ENCODE data around the gene AMFR. TPM values are rescaled to one million over a fixed set of nuclear protein-coding genes. Genes with fewer than 3 reads are reported as not detected.

Gene AMFR
- polyA plus RNA-seq, 10 donors = 46.4 to 64.7 (median 53.6) TPM

DNA sequence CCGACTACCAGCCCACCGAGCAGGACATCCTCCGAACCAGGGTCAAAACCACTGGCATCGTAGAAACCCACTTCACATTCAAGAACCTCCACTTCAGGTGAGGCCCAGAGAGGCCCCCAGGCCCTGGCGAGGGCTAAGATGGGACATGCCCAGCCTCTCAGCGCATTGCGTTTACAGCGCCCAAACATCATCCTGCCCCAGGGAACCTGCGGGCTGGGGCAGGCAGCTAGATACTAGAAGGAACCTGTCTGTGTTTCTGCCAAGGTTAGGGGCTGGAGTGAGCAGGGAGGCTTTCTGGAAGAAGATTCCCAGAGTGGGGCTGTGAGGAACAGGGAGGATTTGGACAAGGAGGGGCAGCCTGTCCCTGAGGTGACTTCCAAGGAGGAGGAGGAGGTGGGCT lies 90.6 kb downstream of the AMFR start:
- no peak for DNase-seq

DNA sequence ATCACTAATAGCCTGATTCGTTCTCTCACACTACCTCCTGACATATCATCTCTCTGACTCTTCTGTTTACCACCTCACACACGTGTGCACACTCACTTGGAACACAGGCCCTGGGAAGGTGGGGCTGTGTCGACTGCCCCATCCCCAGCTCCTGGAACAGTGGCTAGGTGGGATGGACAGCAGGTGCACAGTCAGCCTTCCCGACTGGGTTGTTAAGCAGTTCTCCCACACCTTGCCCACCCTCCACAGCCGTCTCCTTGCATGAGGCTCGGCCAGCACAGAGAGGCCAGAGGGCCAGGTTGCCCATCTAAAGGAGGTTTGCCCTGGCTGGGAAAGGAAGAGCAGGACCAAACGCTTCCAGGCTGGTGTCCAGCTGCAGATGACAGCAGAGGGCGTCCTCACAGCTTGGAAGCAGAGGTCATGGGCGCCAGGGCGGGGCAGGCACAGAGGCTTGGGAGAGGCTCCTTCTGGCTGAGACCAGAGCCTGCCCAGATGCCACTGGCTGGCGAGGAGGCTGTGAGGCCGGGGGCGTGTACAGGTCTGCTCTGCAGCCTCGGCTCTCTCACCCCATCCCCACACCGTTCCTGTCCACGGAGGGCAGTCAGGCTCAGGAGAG lies 92.8 kb downstream of the AMFR start:
- DNase-seq = peak; percentile 15 to 57 (median 17)

DNA sequence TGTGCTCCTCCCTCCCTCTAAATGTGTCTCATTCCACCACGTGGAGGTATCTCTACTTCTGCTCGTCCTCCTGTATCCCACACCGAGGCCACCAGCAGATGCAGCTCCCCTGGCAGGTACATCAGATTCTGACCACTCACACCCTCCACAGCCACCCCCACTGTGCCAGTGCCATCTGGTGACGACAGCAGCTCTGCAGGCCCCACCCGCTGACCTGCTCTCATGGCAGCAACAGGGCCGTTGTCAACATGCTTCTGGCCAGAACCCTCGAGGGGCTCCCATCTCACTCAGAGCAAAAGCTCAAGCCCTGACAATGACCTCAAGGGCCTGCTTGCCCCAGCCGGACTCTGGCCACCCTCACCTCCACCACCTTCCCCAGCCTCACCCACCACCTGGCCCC lies 93.4 kb downstream of the AMFR start:
- DNase-seq = no peak

DNA sequence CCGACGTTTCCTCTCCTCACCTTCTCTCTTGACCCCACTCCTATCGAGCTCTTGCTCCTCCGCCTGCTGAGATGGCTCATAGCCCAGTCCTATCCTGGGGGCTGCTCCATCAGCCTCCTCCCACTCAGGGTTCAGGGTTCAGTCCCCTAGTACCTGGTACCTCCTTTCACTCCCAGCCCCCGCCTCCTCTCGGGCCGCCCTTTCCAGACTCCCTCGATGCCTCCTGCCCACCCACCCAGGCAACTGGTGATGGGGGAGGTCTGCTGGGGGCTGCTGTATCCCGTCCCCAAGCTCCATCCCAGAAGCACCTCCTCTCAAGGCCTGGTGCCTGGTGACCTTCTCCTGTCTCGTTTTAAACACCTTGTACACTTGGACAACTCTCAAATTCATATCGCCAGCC lies 93.9 kb downstream of the AMFR start:
- DNase-seq = no peak

DNA sequence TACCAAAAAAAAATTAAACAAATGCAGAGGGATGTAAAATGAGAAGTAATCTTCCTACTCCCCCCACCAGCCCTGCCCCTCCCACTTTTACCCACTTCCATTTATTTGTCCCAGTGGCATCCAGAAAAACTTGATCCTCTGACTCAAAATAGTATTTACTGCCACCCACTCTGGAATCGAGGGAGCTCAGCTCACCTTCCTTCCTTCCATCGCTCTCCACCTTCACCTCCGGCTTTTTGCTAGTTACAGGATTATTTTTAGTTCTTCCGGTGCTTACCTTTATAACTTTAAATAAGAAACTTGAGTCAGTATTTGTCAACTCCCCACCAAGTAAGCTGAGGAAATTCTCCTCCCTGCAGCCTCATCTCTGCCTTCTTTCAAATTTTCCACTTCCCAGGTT lies 94.9 kb downstream of the AMFR start:
- no peak for DNase-seq

DNA sequence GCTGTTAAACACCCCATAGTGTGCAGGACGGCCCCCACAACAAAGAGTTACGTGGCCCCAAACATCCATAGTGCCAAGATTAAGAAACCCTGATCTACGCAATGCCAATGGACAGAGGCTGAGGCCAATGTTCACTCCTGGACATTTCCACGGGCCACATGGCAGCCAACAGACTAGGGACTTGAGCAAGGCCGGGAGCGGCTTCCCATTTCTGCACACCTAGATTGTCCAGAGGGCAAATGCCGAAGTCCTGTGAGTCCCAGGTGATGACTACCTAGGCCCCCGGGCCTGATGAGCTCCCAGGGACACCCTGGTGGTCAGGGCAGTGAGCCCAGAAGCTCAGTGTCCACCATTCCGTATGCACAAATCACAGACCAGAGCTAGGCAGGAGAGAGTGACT lies 95.5 kb downstream of the AMFR start:
- no peak for DNase-seq

DNA sequence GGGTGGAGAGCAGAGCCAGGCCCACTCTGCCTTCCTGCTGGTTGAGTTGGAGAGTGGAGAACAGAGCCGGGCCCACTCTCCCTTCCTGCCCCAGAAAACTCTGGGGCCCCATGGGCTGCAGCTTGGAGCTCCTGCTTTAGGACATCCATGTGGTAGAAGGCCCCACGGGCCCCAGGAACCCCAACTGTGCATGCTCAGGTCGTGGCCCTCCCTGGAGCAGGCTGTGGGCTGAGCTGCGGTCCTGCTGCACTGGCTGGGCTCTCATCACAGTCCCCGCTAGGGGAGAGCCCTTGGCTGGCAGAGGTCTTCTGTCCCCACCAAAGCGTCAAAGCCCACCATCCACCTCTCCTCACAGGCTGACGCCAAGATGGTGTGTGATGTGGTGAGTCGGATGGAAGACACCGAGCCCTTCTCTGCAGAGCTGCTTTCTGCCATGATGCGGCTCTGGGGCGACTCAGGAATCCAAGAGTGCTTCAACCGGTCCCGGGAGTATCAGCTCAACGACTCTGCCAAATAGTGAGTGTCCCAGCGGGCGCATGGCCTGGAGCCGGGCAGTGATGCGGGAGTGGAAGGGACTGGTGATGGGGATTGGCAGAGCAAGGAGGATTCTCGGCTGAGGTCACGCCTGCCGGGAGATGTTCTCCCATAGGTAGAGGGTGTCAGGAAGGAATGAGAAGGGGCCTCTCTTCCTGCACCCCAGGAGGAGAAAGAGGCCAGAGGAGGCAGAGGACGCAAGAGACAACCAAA lies 96.9 kb downstream of the AMFR start:
- no peak for DNase-seq

DNA sequence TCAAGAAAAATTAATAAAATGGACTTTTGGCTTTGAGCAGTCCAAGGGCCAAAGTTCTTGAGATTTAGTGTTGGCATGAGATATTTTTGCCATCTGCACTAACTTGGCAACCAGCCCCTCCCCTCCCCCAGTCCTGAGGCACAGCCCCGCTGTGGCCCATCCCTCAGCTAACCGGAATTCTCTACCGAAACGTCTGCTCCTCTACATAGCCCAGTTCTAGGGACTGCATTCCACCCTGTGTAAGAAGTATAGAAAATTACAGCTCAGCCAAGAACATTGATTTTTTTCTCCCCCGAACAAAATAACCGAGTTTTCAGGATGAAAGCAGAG lies 97.5 kb downstream of the AMFR start:
- DNase-seq = no peak

DNA sequence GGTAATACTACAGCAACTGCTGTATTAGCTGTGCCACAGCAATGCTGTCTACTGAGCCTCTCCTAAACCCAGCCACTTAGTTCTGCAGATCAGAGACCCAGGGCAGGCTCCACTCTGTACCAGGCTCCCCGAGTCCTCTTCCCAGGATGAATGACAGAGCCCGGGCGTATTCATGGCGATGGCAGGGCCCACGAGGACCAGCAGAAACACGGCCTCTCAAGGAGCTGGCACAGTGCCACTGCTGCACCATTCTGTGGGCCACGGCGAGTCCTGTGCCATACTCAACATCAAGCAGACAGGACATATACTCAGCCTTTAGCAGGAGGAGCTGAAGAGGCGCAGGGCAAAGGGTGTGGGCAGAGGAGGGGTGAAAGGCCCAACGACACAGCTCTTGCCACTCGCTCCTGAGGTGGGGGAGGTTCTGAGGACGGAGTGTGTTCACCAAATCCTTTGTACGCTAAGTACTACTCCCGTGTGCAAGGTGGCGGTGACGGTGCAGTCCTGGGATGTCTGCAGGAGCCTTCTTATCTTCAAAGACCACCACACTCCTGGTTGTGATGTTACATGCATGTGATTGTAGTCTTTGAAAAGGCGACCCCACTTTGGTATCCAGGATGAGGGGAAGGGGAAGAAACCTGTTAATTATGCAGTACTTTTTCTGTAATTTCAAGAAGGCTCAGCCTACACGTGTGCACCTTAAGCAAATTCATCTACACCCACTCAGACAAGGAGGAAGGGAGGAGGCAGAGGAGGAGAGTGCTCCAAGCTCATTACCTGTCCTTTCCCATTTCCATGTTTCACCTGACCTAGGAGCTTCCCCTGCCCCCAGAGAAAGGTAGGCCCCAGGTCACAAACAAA lies 98.0 kb downstream of the AMFR start:
- DNase-seq = no peak

DNA sequence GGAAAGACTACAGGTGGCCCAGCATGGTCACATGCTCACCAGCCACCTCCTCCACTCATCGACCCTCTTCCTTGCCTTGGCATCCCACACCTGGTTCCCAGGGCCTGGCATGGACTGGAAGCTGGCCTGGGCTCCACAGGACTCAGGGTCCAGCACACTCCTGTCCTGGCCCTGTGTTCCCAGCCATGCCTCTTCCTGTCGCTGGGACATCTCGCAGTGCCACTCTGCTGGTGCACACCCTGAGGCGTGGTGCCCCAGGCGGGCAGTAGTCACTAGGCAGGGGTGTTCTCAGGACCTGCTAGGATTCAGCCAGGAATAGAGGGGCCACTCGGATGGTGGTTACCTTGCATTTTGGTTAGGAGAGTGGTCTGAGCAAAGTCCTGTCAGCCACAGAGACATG lies 99.4 kb downstream of the AMFR start:
- DNase-seq = no peak

DNA sequence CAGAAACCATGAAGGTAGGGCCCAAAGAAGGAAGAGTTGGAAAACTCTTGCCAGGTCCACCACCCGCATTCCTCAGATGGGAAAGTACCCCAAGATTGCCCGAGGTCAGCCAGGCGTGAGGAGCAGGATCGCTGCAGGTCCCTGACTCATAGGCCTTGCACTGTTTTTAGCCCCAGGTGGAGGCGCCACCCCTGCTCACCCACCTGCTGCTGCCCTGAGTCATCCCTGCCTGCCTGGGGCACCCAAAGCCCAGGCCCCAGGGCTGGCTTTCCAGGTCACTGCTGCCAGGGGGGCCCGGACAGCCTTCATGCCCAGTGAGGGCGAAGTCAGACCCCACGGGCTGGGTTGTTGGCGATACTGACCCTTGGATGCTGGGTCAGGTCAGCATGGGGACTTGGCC lies 100.9 kb downstream of the AMFR start:
- DNase-seq = no peak

DNA sequence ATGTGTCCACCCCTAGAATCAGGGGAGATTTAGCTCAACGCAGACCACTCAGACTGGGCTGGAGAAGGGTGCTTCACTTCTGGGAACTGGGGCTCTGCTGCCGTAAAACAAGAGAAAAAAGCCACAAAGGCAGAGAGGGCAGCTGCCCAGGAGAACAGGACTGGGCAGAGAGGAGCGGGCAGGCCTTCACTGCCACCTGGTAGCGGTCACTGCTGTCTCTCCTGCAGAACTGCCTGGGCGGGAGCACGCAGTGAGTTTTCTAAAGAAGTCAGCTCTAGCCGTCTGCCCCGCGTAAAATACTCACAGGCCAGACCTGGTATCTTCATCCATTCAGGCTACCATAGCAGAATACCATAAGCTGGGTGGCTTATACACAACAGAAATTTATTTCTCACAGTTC lies 103.8 kb downstream of the AMFR start:
- no peak for DNase-seq

DNA sequence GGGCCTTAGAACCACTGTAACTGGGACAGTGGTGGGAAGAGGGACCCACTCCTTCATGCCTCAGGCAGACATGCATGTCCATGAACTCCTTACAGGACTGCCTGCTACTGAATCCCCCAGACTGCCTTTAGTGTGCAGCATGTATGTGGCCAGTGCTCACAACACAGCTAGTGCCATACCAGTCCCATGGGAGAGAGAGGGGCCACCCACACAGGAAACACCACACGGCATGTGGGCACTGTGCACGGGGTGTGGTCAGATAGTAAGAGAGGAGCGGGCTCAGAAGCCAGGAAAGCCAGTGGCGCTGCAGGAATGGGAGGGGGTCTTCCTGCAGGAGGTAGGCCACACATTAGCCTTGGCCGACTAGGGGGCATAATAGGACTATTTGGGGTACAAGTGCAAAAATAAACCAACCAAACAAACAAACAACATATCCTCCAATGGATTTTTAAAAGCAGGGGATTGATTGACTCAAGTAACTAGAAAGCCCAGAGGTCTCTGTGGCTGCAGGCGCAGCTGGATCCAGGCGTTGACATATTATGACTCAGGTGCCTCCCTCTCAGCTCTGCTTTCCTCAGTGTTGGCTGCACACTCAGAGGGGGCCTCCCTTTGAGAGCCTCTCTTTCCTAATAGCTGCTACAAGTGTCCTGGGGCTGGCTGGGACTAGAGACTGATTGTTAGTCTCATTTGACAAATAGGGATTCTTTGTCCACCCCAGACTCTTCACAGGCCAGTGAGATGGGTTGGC lies 104.4 kb downstream of the AMFR start:
- DNase-seq = no peak

DNA sequence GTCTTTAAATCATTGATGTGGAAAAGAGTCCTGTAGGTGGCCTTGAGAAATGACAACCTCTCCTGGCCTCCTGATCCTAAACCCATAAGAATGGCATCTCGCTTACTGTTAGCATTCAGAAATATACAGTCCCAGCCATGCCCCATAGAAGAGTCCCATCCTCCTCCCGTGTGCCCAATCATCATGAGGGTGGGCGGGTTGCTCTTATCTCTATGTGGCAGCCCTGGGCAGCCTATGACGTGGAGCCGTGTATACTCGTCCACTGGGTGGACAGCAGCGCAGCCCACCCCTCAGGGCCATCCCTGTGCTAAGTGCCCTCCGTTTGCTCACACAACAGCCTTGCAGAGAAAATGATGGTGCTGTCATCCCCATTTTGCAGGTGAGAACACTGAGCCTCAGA lies 105.3 kb downstream of the AMFR start:
- no peak for DNase-seq

DNA sequence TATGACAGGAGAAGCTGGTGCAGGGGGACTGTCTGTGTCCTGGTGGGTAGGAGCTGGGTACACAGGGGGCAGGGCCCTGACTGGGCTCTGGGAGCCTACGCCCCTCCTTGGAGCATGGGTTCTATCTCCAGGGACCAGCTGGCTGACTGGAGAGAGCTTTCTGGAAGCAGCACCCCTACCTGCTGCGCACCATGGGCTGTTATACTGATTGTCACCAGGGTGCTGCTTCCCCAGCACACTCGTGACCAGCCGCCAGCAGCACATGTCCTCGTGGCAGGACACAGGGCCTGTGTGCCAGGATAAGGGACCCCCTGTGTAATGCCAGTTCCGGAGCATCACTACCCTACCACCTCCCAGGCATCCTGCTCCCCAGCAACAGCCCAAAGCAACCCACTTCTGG lies 106.0 kb downstream of the AMFR start:
- no peak for DNase-seq

DNA sequence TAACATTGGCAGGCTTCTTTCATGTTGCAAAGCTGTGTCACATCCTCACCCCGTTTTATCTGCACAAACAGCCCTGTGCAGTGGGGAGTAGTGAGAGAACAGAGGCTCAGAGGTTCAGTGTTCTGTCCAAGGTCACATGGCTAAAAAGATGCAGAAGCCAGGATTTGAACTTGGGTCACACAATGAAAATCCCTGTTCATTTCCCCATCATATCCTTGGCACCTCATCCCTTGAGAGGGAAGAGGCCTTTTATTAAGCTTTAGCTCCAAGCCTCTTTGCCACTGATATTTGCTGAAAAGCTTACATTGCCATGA lies 106.6 kb downstream of the AMFR start:
- DNase-seq = no peak

DNA sequence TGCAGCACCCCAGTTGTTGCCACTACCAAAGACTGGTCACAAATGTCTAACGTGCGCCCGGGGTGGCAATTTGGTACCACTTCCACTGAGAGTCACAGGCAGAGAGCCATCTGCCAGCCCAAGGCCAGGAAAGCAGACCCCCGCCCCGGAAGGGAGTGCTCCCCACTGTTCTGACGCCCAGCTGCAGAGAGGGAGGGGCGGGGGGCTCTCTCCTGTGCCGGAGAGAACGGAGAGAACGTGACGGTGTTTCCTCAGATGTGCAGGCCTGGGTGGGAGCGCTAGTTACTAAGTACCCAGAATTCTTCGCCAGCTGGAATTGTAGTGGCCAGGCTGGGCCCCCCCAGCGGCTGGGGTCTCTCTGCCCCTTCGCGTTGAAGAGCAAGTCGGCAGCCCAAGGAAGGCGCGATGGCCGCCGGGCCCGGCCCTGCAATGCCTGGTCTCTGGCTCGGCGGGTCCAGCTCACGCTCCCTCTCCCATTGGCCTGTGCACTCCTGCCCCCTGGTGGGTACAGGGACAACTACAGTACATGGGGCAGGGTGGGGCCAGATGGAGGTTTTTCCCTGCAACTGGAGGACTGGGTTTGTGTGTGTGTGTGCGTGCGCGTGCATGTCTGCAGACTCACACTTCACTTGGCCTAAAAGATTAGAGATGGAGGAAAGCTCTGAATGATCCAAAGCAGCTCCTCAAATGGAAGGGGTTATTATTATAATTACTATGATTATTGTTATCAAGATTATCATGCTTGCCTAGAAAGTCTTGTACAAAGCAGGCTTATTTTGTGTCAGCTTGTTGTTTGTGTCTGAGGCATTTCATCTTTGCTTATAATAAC lies 107.1 kb downstream of the AMFR start:
- DNase-seq = peak; percentile 72 to 91 (median 83)

DNA sequence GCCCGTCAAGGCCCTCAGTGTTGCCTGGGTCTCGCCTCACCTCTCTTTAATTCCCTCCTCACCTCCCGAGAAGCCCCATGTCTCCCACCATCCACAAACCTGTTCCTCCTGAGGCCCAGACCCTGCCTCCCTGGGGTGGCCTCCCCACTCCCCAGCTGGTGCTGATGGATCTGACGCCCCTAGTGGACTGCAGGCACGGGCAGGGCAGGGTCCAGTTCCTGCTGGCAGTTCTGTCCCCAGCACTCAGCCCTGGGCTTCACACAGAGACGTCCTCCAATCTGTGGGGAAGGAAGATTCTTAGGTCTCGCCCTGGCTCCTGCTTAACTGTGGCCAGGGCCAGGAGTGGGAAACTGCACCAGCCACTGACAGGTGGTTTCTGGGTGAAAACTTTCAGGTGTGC lies 108.8 kb downstream of the AMFR start:
- no peak for DNase-seq

DNA sequence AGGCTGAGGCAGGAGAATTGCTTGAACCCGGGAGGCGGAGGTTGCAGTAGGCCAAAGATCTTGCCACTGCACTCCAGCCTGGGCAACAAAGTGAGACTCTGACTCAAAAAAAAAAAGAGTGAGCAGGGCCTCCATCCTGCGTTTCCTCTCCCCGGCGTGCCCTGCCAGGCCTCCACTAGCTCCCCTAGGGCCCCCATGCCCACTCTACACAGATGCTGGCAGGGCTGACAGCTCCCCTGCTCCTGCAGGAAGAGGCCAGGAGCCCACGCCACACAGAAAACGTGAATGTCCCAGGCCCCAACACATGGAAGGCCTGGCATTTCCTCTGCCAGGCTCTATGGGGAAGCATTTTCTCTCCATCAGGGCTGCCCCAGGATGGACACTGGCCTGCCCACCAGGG lies 109.4 kb downstream of the AMFR start:
- DNase-seq = no peak

DNA sequence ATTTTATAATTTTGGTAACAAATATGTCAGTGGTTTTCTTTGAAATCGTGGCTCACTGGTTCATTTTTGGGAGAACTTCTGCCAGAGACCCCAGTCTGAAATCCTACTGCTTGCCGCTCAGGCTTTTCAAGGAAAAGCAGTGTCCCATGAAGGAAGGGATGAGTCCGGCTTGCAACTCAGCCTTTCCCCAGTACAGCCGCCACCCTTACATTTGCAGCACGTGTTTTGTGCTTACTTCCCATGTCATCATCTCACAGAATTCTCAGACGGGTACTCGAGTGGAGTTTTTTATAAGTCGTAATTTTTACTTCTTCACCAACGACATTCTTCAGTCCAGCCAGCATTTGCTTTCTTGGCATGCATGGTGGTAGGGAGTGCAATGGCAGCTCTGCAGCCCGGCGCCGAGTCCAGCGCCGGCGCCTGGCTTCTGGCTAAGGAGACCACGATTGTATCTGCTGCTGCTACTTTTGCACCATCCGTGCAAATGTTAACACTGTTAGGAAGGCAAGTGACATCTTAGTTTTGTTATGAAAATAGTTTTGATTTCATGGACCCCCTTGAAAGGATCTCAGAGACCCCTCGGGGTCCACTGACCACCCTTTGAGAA lies 111.0 kb downstream of the AMFR start:
- DNase-seq = no peak

DNA sequence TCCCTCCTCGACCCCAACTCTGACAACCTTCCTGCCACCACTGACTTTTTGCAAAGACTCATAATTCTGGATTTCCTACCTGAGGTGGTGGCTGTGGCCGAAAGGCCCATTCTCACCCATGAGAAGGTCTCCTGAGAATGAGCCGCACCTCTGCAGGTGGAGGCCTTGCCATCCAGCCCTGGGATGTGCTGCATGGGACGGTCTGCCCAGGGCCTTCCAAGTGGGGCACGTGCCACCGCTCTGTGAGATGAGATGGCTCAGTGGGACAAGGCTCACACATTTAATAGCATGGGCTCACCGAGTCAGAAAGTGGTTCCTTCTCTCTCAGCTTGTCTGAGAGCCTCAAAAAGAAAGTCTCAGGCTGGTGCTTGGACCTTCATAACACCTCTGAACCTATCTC lies 112.8 kb downstream of the AMFR start:
- DNase-seq = no peak

DNA sequence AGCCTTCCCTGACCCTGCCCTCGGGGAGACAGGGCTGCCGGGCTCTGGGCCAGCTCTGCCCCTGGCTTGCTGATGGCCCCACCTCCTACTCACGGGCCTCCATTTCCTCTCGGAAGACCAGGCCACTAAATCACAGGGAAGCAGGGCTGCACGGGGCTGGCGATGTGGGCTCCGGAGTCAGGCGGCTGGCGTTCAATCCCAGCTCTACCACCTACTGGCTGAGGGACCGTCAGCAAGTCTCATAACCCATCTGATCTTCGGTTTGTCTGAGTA lies 113.4 kb downstream of the AMFR start:
- no peak for DNase-seq
